IPS DF 4.7 (cell line): Measurements from ENCODE around the gene FAM53B.

Source experiments
- DNase-seq: peaks from one replicate; pipeline ENCODE4 v3.0.0-alpha.2; 2013; ENCODE audit warnings: low spot score; ENCODE audit errors: extremely low read depth

The FAM53B gene

DNA sequence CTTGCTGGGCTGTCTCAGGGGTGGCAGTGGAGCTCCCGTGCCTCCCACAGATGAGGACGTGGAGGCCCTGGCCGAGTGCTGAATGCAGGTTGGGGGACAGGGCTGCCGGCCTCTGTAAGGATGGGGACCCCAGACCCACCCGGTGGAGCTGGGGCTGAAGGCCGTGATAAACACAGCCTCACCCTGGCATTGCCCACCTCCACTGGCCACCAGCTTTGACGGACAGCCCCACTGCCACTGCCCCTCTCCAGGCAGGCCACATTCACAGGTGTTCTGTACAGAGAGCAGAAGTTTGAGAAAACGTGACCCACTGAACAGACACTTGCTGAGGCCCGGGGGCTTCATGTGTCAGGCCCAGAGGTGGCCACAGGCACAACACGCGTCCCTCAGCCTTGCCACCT, 156.4 kb downstream of the FAM53B start:
- DNase-seq = no peak

DNA sequence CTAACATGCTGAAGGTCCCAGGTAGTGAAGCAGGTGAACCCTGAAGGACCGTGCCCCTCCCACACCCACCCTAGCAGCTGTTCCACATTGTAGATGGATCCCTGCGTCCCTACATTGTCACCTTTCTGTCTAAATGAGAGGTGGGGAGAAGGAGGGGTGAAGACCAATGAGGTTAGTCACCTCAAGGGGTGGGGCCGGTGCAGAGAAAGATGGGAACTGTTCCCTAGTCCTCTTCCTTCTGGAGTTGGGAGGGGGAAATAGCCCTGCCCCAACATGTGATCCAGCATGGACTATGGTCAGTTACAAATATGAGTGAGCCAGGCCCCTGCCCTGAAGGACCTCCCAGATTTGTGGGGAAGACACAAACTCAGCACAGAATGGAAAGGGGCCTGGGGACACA, 158.0 kb downstream of the FAM53B start:
- DNase-seq = no peak

DNA sequence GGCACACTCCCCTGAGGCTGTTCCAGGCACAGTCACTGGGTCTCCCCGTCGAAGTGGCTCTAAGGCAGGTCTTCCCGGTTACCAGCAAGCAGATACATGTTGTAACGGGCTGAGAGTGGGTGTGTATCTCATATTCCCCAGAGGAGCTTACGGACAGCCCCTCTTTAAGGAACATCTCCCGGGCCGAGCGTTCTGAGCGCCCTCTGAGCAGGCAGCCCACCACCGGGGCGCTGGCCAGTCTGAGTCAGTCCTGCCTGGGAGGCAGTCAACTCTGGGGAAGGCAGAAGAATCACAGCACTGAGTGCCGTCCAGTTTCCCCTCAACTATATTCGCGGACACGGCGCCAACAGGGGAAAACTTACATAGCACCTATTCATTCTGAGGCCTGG, 165.2 kb downstream of the FAM53B start:
- no peak for DNase-seq

DNA sequence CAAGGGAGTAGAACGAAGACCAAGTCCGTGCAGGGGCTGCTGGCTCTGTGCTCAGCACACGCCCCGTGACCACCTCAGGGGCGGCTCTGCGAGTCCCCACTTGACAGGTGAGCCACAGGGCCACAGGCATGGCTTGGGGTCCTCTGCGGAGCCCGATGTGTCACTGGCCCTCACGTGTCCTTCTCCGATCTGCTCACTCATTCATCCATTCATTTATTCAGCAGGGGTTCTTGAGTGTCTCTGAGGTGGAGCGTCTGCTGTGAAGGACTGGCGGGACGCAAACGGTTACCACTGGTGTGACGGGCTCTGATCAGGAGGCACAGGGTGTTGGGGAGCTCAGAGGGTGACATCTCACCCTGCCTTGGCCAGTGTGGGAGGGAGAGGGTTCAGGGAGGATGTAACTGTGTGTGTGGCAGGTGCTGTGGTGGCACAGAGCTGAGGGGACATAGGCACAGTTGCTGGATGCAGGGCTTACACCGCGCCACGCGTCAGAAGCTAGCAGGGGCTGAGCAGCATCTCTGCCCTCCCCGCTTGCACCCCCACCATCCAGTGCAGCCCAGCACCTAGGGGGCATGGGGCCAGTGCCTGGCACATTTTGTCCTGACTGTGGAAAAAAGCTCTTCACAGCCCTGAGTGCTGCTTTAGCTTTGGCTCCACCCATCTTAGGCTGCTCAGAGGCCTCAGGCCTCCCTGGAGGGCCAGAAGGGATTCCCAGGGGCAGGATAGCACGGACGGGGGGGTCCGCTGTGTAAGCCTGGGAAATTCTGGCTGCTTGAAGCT, 165.8 kb downstream of the FAM53B start:
- DNase-seq = no peak

DNA sequence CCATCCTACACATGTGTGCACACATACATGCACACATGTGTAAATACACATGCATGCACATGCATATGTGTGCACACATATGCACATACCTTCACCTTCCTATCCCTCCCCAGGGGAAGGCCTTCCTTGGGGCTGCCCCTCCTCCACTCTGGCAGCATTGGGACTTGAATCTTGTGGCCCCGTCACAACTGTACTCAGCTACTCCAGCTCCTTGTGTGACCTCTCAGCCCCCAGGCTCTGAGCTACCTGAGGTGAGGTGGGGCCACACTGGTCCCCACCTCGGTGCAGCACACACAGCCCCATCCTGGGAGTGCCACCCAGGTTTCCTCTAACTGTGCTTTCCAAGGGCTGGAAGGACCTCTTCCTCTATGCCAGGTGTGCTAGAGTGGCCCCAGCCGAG, 166.5 kb downstream of the FAM53B start:
- no peak for DNase-seq

DNA sequence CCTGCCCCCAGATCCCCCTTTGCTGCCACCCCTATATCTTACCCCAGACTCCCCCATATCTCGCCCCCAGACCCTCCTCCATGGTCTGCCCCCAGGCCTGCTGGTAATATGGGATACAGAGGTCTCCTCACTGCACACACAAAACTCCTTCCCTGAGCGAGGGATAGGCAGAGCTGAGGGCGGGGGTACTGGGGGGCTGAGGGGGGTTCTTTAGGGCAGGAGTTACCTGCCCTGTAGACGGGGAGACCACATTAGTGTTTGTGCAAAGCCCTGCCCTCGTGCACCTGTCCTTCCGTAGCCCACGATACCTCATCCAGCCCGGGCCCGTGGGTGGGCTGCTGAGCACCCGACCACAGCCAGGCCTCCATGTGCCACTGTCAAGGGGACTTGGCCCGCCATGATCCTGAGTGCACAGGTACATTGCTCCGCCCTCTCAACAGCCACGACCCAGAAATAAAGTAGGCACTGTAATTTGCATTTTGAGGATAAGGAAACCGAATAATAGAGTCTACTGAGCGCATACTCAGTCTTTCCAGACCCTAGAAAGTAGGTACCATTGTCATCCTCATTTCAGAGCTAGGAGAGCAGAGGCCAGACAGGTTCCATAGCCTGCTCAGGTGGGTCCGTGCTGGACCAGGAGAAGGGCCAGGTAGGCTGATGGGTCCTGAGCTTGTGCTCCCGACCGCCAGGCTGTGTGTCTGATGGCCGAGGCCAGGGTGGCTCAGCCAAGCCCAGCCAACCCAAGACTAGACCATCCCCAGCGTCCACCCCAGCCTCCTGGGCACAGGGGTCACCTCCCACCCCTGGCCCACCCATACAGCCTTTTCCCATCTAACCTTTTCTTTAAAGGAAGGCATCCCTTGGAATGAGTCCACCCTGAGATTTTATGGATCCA, 167.4 kb downstream of the FAM53B start:
- DNase-seq = no peak

DNA sequence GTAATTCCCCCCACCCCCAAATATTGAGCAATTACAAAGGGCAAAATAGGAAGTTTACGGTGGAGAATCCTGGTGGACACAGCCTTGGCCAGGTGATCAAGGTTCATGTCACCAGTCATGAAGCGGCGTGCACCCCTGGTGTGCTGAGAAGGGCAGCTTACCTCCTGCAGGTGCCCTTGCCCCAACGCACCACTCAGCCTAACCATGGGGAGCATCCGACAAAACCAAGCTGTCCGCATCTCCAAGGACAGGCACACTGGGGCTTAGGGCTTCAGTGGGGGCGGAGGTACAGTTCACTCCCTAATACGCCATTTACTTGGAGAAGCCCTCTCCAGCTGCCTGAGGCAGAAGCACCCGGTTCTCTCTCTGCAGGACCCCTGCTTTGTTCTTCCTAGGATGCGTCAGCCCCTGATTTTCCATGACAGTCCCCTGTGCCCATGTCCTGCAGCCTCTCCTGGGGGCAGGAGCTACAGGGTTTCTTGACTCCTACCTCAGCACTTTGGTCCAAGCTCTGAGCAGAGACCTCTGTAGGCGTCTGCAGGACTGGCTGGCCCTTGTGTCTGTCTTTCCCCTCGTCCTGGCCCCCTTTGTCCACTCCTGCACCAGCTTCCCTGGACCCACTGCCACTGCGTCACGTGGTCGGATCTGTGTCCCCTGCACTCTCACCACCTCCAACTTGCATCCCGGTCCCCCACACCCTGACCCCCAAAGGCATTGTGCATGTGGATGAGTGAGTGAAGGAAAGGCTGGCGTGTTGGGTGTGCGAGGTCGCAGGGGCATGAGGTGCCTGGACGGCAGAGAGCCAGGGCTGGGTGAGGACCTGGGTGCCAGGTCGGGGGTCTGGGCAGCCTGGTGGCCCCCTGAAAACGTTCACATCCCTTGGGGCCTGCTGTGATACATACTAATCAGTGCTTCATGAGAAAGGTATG, 168.8 kb downstream of the FAM53B start:
- no peak for DNase-seq

DNA sequence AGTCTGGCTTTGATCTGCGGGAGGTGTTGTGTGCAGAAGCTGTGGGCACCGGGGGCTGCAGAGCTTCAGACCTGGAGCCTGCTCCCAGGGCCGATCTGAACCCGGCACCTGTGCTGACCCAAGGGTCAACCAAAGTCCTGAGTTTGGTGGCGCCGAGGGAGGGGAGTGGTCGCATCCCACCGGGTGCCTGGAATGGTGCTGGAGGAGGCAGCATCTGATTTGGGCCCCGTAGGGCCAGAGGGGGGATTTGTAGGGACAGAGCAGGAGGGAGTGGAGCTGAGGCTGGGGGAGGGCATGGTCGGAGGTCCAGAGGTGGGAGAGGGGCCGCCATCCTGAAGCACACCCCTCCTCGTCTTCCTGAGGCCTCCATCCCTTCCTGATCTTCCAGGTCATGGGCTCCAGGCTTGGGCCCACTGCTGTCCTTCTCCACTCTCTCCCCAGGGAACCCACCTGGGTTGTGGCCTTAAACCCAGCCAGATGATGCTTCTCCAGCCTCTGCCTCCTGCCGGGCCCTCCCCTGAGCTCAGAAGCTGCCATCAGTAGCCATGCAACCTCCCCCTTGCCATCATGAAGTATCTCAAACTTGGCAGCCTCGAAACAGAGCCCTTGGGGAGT, 169.6 kb downstream of the FAM53B start:
- DNase-seq = no peak

DNA sequence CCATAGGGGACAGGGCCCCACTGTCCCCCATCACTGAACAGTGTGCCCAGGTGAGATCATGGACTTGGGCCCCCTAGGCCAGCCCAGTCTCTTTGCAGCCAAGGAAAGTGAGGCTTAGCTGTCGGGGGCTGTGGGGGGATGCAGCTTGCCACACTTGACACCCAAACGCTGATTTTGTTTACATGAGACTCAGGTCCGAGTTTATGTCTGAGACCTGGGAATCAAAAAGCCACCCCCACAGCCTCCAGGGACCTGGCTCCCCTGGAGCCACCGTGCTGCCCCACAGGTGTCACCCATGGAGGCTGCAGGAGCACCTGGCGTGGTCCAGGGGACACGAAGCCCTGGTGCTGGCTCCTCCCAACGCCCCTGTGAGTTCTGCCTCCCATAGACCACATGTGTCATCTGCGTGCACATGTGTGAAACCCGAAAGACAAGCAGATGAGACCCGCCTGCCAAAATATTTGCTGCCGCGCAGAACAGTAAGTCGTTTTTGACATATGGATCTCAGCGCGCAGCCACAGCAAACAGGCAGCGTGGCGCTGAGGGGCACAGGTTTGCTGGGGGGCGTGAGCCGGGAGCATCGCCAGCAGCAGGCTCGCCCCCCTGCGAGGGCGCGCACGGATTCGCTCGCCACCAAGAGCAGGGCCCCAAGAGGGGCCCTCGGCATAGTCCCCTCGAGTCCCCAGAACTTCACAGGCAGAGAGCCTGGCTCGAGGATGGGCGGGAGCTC, 170.3 kb downstream of the FAM53B start:
- no peak for DNase-seq

DNA sequence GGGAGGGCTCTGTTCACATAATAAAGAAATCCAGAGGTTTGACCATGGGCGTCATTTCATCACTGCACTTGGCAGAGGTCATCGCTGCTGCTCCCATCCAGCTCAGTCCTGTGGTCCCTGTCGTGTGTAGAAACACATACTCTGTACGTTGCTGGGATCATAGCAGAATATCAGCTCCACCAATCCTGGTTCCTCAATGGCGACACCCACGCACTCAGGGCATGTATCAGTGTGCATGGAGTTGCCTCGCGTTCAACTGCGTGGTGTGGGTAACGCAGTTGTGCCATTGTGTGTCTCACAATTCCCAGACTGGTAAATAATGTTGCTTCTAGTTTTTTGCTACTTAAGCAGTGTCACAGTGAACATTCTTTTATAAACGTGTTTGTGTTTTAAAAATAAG, 171.4 kb downstream of the FAM53B start:
- no peak for DNase-seq

DNA sequence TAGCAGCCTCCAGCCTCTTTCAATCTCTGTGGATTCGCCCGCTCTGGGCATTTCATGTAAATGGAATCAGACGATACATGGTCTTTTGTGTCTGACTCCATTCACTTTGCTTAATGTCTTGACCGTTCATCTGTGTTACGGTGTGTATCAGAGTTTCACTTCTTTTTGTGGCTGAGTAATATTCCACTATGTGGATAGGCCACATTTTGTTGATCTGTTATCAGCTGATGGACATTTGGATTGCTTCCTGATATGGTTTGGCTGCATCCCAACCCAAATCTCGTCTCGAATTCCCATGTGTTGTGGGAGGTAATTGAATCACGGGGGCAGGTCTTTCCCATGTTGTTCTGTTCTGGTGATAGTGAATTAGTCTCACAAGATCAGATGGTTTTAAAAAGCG, 173.5 kb downstream of the FAM53B start:
- no peak for DNase-seq

DNA sequence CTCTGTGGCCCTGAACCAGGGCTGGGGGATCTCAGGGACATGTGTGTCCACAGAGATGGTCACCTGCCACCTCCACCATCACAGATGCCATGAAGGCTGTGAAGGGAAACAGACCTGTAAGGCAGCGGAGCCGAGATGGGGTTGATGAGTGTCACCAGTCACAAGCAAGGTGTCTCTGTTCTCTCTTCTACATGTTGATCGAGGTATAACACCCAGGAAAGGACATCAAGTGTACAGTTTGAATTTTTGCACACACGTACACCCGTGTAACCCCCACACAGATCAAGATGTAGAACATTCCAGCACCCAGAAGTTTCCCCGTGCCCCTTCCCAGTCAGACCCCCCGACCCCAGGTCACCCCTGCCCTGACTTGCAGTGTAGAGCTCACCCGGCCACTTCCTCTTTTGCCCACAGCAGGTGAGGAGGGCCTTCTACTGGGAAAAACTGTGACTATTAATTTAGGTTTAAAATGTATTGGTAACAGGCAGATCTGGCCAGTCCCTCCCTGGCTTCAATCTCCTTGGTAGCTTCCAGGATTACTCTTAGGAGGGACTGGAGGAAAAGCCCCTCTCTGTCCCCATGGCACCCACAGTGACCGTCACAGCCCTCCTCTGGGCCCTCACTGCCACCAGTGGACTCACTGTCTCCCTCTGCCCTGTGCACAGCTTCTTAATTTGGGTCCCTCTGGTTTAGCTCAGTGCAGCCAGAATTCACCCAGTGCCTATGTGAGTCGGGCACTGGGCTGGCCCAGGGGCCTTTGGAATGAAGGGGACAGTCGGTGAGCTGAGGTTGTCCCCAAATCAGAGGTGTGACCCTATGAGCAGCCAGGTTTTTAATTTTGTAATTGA, 174.3 kb downstream of the FAM53B start:
- no peak for DNase-seq
